ENCODE data around the gene PHEX.

PHEX gene

GRCh38 chrX:22095286-22095685 is 63.2 kb downstream of the PHEX start:
- FAIRE-seq, result no peak
- no peak for TF ChIP-seq CTCF (IDR thresholded peaks at IDR 0.05; ENCODE audit: insufficient read depth, missing control alignments)
- DNase-seq (ENCODE audit: insufficient read length, low spot score), result no peak

- FAIRE-seq (no peak), DNase-seq (ENCODE audit: insufficient read length, low spot score) (no peak)
- TF ChIP-seq CTCF (IDR thresholded peaks at IDR 0.05; ENCODE audit: insufficient read depth, missing control alignments), result no peak
These were observed 63.7 kb downstream of the PHEX start for GRCh38 chrX:22095856-22096255.

GRCh38 chrX:22097012-22097694 is 65.0 kb downstream of the PHEX start:
- FAIRE-seq (no peak), DNase-seq (ENCODE audit: insufficient read length, low spot score) (no peak)
- no peak for TF ChIP-seq CTCF (IDR thresholded peaks at IDR 0.05; ENCODE audit: insufficient read depth, missing control alignments)

- no peak for TF ChIP-seq CTCF (IDR thresholded peaks at IDR 0.05; ENCODE audit: insufficient read depth, missing control alignments)
- DNase-seq (ENCODE audit: insufficient read length, low spot score) (no peak), FAIRE-seq (no peak)
These were observed 73.1 kb downstream of the PHEX start for GRCh38 chrX:22105231-22105630.

- TF ChIP-seq CTCF (IDR thresholded peaks at IDR 0.05; ENCODE audit: insufficient read depth, missing control alignments), result no peak
- no peak for DNase-seq (ENCODE audit: insufficient read length, low spot score)
- no peak for FAIRE-seq
These were observed 73.8 kb downstream of the PHEX start for GRCh38 chrX:22105971-22106370.

- no peak for TF ChIP-seq CTCF (IDR thresholded peaks at IDR 0.05; ENCODE audit: insufficient read depth, missing control alignments)
- FAIRE-seq (no peak), DNase-seq (ENCODE audit: insufficient read length, low spot score) (no peak)
These were observed 77.3 kb downstream of the PHEX start for GRCh38 chrX:22109442-22109841.

GRCh38 chrX:22110729-22111494 is 78.8 kb downstream of the PHEX start:
- FAIRE-seq, result no peak
- DNase-seq (ENCODE audit: insufficient read length, low spot score), result no peak
- TF ChIP-seq CTCF (IDR thresholded peaks at IDR 0.05; ENCODE audit: insufficient read depth, missing control alignments), result no peak
